ENCODE data around the gene CRK.

DNA sequence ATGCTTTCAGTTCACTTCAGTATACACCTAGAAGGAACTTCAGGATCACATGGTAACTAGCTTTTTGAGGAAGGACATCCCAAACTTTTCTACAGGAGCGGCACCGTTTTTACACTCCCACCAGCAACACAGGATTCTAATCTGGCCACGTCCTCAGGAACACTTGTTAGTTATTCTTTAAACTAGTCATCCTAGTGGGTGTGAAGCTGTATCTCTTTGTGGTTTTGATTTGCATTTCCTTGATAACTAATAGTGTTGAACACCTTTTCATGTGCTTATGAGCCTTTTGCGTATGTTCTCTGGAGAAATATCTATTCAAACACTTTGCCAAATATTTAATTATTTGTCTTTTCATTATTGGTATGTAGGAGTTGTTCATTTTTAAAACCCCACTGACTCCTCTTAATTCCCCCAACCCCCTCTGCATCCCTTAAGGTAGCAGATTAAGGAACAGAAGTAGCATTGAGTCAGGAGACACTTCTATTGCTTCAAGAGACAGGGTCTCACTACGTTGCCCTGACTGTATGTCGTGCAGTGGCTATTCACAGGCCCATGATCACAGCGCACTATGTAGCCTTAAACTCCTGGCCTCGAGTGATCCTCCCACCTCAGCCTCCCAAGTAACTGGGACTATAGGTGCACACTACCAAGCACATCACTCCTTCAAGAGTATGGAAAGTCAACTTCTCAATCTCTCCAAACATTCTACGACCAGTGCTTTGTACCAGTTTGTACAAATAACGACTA lies 81.4 kb downstream of the CRK start:
- TF ChIP-seq, protein P1, sequence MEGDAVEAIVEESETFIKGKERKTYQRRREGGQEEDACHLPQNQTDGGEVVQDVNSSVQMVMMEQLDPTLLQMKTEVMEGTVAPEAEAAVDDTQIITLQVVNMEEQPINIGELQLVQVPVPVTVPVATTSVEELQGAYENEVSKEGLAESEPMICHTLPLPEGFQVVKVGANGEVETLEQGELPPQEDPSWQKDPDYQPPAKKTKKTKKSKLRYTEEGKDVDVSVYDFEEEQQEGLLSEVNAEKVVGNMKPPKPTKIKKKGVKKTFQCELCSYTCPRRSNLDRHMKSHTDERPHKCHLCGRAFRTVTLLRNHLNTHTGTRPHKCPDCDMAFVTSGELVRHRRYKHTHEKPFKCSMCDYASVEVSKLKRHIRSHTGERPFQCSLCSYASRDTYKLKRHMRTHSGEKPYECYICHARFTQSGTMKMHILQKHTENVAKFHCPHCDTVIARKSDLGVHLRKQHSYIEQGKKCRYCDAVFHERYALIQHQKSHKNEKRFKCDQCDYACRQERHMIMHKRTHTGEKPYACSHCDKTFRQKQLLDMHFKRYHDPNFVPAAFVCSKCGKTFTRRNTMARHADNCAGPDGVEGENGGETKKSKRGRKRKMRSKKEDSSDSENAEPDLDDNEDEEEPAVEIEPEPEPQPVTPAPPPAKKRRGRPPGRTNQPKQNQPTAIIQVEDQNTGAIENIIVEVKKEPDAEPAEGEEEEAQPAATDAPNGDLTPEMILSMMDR (IDR thresholded peaks at IDR 0.05; ENCODE audit: low read depth, low read length): no peak
- no peak for TF ChIP-seq EZH2phosphoT487 (IDR thresholded peaks at IDR 0.05; ENCODE audit: low read depth)

Data from OCI-LY3 (cell line).